HG02870 (cell line): ENCODE data around the gene YAP1.
"Not testable (repeated sequence)": the region's sequence is repeated elsewhere in the genome, so short reads cannot be mapped to it uniquely, and the experiment has no call there.

Experiments used
- ATAC-seq: cut with Tn5 transposase; IDR thresholded peaks from one replicate; pipeline ENCODE4 v1.9.1; 2021; ENCODE audit warnings: mild to moderate bottlenecking, moderate library complexity; ENCODE audit not compliant: unreplicated experiment

YAP1 gene

GRCh38 chr11:102196351-102196750 is 86.1 kb downstream of the YAP1 start:
- ATAC-seq: no peak

DNA sequence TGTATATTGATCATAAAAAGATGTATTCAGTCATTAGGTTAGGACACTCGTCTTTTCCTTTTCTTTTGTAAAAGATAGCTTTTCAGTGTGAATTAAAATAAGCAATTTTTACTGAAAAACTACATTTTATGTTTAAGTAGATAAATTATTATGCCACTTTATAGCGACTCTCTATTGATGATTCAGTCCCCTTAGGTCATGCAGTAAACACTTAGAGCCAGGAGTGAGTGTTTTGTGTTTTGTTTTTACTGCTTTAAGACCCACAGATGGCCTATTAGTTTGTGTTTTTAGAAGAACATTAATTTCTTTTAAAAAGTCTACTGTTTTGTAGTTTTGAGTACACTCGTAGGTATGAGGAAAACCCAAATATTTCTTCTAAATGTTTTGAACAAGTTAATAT is 86.6 kb downstream of the YAP1 start:
- ATAC-seq: no peak

DNA sequence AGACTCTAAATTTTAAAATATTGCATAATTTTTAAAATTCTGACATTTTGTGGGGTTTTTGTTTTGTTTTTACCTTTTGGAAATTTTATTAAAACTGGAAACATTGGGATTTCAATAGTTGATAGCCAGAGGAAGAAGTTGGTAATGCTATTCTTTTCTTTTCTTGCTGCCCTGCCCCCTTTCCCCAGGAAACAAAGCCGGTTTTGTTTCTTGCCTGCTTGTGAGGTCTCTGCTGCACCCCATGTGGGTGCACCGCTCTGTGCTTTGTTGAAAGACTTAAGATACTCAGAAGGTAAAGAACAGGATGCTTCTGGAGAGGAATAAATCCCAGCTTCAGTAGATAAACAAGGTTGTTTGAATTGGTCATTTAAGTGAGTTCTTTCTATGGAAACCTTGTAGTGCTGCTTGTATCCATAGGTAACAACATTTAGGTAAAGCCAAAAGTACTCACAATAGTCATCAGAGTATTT is 87.5 kb downstream of the YAP1 start:
- no peak for ATAC-seq

DNA sequence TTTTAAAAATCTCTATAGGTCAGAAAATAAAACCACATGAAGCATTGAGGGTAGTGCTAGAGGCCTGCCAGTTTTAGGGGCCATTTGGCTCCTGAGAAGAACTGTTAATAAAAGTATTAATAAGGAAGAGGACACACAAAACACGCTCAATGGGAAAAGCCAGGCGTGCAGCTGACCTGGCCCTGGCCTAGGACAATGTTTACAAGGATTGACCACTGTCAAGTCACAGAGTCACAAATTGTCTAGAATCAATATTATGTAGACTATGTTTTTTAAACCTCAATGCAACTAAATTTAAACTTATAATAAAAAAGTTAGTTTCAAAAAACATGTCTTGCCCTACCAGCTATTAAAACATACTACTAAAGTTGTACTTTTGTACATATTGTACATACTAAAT is 89.4 kb downstream of the YAP1 start:
- ATAC-seq: no peak

- ATAC-seq: not testable (repeated sequence)
Observed at GRCh38 chr11:102200325-102200724, 90.1 kb downstream of the YAP1 start.

DNA sequence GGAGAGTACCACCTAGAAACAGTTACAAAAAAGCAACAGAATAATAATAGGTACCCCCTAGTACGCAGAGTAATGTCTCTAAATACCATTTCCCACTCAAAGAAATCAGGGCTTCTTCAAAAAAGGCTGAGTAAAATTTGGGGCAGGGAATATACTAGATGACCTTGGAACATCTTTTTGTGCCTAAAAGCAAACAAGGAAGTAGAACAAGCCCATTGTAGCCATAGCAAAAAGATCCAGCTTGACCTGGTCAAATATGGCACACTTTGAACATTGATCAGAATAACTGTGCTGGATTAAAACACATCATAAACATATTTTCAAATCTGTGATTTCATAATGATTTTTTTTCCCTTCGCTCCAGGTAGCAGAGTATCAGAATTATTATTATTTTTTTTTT is 91.5 kb downstream of the YAP1 start:
- ATAC-seq: no peak

DNA sequence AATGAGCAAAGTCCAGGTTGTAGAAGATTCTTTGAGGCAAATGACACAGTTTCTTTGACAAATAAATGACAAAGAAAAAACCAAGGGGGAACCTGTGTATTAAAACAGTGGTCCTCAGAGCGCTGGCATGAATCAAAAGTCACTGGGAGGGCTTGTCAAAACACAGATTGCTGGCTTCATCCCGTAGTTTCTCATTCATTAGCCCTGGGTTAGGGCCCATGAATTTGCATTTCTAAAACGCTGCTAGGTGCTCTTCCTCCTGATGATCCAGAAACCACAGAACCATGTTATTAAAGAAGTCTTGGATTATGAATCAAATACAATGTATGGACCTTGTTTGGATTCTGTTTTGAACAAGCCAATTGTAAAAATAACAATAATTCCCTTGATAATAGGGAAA is 92.7 kb downstream of the YAP1 start:
- no peak for ATAC-seq

DNA sequence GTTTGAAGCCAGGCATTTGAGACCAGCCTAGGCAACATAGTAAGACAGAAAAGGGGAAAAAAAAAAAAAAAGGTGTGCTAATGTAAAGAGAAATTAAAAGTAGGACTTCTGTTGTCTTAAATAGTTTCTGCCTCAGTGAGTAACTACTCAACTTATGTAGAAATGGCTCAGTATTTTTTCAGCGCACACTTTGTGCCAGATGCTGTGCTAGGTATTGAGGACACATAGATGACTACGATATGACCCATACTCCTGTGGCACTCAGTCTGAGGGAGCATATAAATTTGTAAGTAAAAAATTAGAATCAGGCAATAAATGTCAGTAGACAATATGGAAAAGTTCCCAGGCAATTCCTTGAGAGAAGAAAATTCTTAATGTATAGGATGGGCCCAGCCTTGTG is 93.9 kb downstream of the YAP1 start:
- ATAC-seq: no peak

DNA sequence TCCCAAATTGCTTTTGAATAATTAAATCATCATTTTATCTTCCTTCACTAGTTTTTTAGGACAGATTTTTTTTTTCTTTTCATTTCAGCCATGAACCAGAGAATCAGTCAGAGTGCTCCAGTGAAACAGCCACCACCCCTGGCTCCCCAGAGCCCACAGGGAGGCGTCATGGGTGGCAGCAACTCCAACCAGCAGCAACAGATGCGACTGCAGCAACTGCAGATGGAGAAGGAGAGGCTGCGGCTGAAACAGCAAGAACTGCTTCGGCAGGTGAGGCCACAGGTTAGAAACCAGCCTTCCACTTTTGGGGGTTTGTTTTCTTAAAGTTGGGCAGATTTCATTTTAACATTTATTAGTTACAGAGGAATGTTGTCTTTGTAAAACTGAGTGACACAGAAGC is 95.6 kb downstream of the YAP1 start:
- no peak for ATAC-seq

DNA sequence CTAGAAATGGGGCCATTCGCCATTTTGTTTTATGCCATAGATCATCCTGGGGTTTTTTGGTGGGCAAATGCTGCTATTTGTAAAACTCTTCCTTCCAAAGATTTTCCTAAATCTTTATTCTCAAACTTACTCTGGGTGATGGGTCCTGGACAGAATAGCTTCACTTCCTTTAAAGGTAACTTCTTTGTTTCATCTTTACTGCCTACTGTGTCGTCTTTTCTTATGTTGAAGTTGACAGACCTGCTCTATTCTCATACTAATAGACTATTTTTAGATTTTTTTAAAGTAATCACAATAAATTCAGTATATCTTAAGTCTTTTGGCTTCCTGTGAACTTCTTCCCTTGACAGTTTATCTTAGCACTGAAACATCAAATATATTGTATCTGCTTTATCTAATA is 98.6 kb downstream of the YAP1 start:
- ATAC-seq: no peak

- no peak for ATAC-seq
Observed at GRCh38 chr11:102214623-102215022, 104.4 kb downstream of the YAP1 start.

GRCh38 chr11:102216433-102217075 is 106.3 kb downstream of the YAP1 start:
- ATAC-seq: no peak

DNA sequence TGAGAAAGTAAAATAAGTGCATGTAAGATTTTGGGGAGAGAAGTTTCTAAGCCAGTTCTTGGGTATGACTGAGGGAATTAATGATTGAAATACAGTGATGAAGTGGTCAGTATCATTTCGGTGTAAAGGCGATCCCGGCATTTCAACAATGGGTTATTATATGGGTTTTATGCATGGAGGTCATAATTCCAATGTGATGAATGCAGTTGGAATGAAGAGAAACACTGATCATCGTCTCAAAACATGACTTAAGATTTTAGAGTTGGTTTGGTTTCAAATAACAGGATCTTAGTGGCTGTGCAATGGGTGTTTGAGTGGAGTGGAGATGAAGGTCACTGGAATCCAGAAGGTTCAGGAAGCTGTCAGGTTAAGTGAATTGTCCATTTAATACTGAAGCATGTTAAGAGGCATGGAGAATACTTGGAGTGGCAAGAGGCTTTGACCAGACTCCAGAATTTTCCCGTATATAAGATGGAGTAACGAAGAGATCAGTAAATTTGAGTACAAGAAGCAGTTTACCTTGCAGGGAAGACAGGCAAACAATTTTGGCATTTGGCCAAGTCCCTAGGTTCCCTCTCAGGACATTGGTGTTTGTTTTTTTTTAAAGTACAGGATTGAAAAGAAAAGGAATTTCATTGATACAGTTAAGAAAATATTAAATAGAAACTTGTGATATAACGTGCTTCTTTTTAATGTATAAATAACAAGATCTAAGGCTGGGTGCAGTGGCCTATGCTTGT is 110.7 kb downstream of the YAP1 start:
- ATAC-seq: no peak

DNA sequence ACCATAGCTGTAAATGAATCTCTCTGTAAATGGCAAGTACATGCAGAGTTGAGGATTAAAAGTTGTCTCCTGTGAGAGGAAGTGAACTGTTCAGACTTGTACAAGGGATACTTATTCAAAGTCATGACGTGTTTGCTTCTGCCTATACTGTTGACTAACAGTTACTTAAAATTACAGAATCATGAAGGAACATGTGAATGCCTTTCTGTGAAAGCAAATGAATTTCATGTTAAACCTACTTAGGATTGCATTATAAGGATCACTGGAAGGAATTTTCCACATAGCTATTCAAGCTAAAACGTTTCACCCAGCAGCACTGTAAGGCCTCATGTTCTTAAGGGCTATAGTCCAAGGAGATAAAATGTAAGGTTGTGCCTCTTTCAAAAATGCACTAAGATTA is 113.6 kb downstream of the YAP1 start:
- no peak for ATAC-seq

GRCh38 chr11:102225689-102226568 is 115.7 kb downstream of the YAP1 start:
- ATAC-seq: no peak

DNA sequence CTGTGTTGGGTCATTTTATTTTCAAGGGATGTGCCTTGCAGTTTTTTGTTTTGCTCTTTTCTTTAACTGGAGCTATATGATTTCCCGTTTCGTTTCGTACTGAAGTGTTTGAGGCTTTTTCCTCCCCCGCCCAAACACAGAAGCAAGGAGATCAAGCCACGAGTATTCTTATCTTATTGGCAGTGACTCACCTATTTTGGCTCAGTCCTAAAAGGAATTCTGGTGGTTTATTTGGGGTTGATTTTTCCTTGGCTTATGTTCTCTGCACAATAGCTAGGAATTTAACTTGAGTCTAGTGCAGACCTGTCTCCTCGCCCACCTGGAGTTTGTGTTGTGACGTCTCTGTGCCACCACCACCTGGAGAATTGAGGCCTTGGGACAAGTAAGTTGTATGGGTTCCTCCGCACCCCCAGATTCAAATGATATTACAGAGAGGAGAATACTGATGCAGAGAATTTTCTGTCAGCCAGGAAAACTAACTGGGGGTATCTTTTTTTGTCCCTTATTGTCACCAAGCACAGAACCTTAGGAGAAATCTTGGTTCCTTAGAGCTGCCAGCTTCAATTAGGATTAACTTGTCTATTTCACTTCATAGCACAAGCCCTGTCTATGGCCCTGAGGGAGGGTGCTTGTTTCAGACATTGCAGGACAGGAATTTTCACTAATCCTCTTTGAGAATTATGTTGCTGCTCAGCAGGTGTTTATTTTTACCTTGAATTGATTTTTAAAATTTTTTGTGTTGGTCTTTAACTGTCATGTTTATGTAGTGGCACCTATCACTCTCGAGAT is 116.6 kb downstream of the YAP1 start:
- ATAC-seq: no peak

DNA sequence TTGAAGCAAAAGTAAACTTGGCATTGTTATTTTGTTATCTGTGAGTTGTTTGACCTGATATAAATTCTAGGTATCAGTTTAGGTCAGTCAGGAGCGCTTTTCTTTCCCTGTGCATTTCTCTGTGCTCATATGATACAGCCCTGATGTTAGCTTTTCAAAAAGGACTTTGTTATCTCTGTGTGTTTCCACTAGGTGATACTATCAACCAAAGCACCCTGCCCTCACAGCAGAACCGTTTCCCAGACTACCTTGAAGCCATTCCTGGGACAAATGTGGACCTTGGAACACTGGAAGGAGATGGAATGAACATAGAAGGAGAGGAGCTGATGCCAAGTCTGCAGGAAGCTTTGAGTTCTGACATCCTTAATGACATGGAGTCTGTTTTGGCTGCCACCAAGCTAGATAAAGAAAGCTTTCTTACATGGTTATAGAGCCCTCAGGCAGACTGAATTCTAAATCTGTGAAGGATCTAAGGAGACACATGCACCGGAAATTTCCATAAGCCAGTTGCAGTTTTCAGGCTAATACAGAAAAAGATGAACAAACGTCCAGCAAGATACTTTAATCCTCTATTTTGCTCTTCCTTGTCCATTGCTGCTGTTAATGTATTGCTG is 119.4 kb downstream of the YAP1 start:
- ATAC-seq: no peak

GRCh38 chr11:102230186-102230585 is 119.9 kb downstream of the YAP1 start:
- ATAC-seq: no peak

DNA sequence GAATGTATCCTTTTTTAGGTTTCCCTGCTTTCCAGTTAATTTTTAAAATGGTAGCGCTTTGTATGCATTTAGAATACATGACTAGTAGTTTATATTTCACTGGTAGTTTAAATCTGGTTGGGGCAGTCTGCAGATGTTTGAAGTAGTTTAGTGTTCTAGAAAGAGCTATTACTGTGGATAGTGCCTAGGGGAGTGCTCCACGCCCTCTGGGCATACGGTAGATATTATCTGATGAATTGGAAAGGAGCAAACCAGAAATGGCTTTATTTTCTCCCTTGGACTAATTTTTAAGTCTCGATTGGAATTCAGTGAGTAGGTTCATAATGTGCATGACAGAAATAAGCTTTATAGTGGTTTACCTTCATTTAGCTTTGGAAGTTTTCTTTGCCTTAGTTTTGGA is 120.7 kb downstream of the YAP1 start:
- no peak for ATAC-seq

DNA sequence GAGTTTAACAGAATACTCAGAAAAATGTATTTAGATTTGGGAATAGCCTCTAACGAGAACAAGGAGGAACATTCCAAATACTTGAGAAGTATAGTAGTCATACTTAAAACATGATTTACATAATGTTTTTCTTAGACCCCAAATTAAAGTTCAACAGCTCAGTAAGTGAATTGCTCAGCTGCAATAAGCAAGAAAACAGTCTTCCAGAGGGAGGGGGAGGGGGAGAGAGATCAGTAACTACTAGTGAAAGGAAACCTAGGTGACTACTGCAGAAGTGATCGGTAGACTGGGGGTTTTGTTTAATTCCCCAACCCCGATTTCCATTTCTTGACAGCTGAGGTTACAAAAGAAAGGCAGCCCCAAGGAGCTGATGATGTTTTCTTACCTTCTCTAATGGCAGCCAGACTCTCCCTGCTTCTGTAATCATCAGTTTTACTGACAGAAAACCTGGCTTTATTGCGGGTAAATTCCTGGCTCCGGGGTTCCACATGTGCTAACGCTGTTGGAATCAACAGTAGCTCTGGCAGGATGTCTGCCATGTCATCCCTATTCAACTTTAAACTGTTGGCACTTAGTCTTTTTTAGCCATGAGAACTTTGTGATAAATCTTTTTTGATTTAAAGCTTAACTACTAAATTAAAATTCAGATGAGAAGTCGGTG is 124.7 kb downstream of the YAP1 start:
- ATAC-seq: no peak
